Gastroesophageal sphincter (tissue), 4 donors: ENCODE results near the gene TSPAN15. TPM values are rescaled to one million over a fixed set of nuclear protein-coding genes. Genes with fewer than 3 reads are reported as not detected.

Experiments
- ATAC-seq: fragments of 150-250 bp; one replicate; pipeline ENCODE4 v1.9.1; 2016; ENCODE audit warnings: mild to moderate bottlenecking, moderate library complexity
- H3K27ac ChIP-seq, 4 donors: fragments of 200-600 bp; sonication (generic) in 3 of 4; 1 replicate in 3 of 4; 2 replicates in 1 of 4; pipeline ENCODE4 v1.5.1; 2016 to 2019
- H3K27me3 ChIP-seq: fragments of 200-600 bp; sonication (generic); one replicate; pipeline ENCODE4 v1.5.1; 2019
- H3K36me3 ChIP-seq, 2 donors: fragments of 200-600 bp; sonication (generic); one replicate each; pipeline ENCODE4 v1.5.1; 2019; ENCODE audit warnings: control low read depth in 1 of 2
- H3K4me1 ChIP-seq, 3 donors: fragments of 200-600 bp; sonication (generic); 1 replicate in 2 of 3; 2 replicates in 1 of 3; pipeline ENCODE4 v1.5.1; 2016 to 2019; ENCODE audit warnings: control low read depth in 2 of 3
- H3K4me3 ChIP-seq, 2 donors: fragments of 200-600 bp; sonication (generic); one replicate each; pipeline ENCODE4 v1.5.1; 2019; ENCODE audit warnings: mild to moderate bottlenecking in 1 of 2, moderate library complexity in 1 of 2
- H3K9me3 ChIP-seq, 3 donors: fragments of 200-600 bp; sonication (generic); one replicate each; pipeline ENCODE4 v1.5.1; 2017 to 2019; ENCODE audit warnings: control low read depth in 2 of 3
- CTCF ChIP-seq, 4 experiments: fragments of 200-600 bp in 2 of 4; fragments of 450-650 bp in 2 of 4; sonication (generic) in 1 of 4; IDR thresholded peaks; one replicate each; pipeline ENCODE4 v1.5.1; 2017 to 2019; ENCODE audit warnings: antibody characterized with exemption in 4 of 4, mild to moderate bottlenecking in 2 of 4, moderate library complexity in 2 of 4
- EP300 ChIP-seq: sonication (generic); formaldehyde crosslinking; IDR thresholded peaks from one replicate; pipeline ENCODE4 v1.6.1; 2017; ENCODE audit warnings: antibody characterized with exemption, mild to moderate bottlenecking
- POLR2A ChIP-seq, 2 donors: fragments of 450-650 bp; IDR thresholded peaks; one replicate each; pipeline ENCODE4 v1.6.1; 2017; ENCODE audit warnings: antibody characterized with exemption in 2 of 2, mild to moderate bottlenecking in 2 of 2, moderate library complexity in 1 of 2
- POLR2AphosphoS5 ChIP-seq: sonication (generic); formaldehyde crosslinking; IDR thresholded peaks from one replicate; pipeline ENCODE4 v1.6.1; 2017; ENCODE audit warnings: antibody characterized with exemption
- WGBS, 2 donors: methylation state at CpG; one replicate each; pipeline ENCODE4 v1.1.5; 2018; ENCODE audit warnings: low coverage in 1 of 2; 5-methylcytosine and 5-hydroxymethylcytosine counted together
- total RNA-seq, 4 donors: library from RNA; depleted of rRNA; stranded (reverse); fragments of >200 nt; gene quantifications; one replicate each; pipeline ENCODE4 v1.1.0, GENCODE V29; 2016

The TSPAN15 gene
- total RNA-seq, 4 donors from 2014 or later = 51.9 to 66.7 (median 58.1) TPM

GRCh38 chr10:69467928-69468750, 16.9 kb downstream of the TSPAN15 start:
- Histone ChIP-seq H3K9me3 (no peaks in the 10 kb centered on the region), H3K27me3 (no peaks in the 10 kb centered on the region), H3K36me3 (no peaks in the 10 kb centered on the region), H3K4me1 (peaks cover 9 to 99% (median 44%) of the 10 kb centered on the region in 3 donors), H3K27ac (peak overlapping the region; percentile 25 to 90 (median 88)), H3K4me3 (no peak overlapping the region)
- TF ChIP-seq POLR2A (IDR thresholded peaks at IDR 0.05) (no peak), CTCF (IDR thresholded peaks at IDR 0.05) (no peak), POLR2AphosphoS5 (no peak), EP300 (no peak)
- ATAC-seq = no peak
- WGBS, 2 donors = 30 to 46% methylated on average over 6 to 8 of the region's 13 CpGs

- no peak overlapping the region for H3K4me3 ChIP-seq
- H3K27ac ChIP-seq = peak overlapping the region; percentile 25 to 90 (median 88)
- H3K9me3 ChIP-seq = no peaks in the 10 kb centered on the region
- no peaks in the 10 kb centered on the region for H3K27me3 ChIP-seq
- TF ChIP-seq CTCF (IDR thresholded peaks at IDR 0.05) = no peak
- TF ChIP-seq POLR2A (IDR thresholded peaks at IDR 0.05) = no peak
- no peak for TF ChIP-seq POLR2AphosphoS5
- TF ChIP-seq EP300 = no peak
- WGBS, 2 donors = 42 to 51% methylated on average over 3 to 5 of the region's 5 CpGs
- ATAC-seq = no peak
- H3K36me3 ChIP-seq = no peaks in the 10 kb centered on the region
- H3K4me1 ChIP-seq = peaks cover 9 to 99% (median 49%) of the 10 kb centered on the region in 3 donors
These were observed 17.5 kb downstream of the TSPAN15 start for GRCh38 chr10:69468751-69469089.

- WGBS, 2 donors = 60 to 100% methylated on average over 1 of the region's 1 CpG
- no peaks in the 10 kb centered on the region for H3K27me3 ChIP-seq
- H3K4me1 ChIP-seq = peaks cover 7 to 99% (median 48%) of the 10 kb centered on the region in 3 donors
- peak overlapping the region in 3 of 4 donors; percentile 86 to 93 (median 90) for H3K27ac ChIP-seq
- H3K36me3 ChIP-seq = no peaks in the 10 kb centered on the region
- no peak for ATAC-seq
- H3K4me3 ChIP-seq = no peak overlapping the region
- H3K9me3 ChIP-seq = no peaks in the 10 kb centered on the region
- TF ChIP-seq POLR2AphosphoS5 = no peak
- no peak for TF ChIP-seq EP300
- TF ChIP-seq CTCF (IDR thresholded peaks at IDR 0.05) = no peak
These were observed 18.7 kb downstream of the TSPAN15 start for GRCh38 chr10:69469976-69470375.

- H3K4me1 ChIP-seq = peaks cover 10 to 99% (median 43%) of the 10 kb centered on the region in 3 donors
- H3K27ac ChIP-seq = peak overlapping the region in 3 of 4 donors; percentile 86 to 93 (median 90)
- 59 to 67% methylated on average over 6 to 8 of the region's 8 CpGs for WGBS, 2 donors
- H3K4me3 ChIP-seq = no peak overlapping the region
- H3K36me3 ChIP-seq = no peaks in the 10 kb centered on the region
- ATAC-seq = no peak
- no peaks in the 10 kb centered on the region for H3K27me3 ChIP-seq
- TF ChIP-seq EP300 (no peak), CTCF (IDR thresholded peaks at IDR 0.05) (no peak), POLR2AphosphoS5 (no peak), POLR2A (IDR thresholded peaks at IDR 0.05) (no peak)
- H3K9me3 ChIP-seq = no peaks in the 10 kb centered on the region
These were observed 19.5 kb downstream of the TSPAN15 start for GRCh38 chr10:69470463-69471384.
